Osteocyte (in vitro differentiated cells): ENCODE data around the gene CPTP. TPM values are rescaled to one million over a fixed set of nuclear protein-coding genes. Genes with fewer than 3 reads are reported as not detected.

Experiments
- DNase-seq: peaks from one replicate; pipeline ENCODE4 v3.0.0; 2021; ENCODE audit warnings: mixed read lengths; ENCODE audit not compliant: unreplicated experiment; ENCODE audit errors: extremely low spot score
- H3K27ac Mint-ChIP-seq: one replicate; pipeline ENCODE4 v1.8.0; 2021; ENCODE audit warnings: mild to moderate bottlenecking, mixed read lengths; ENCODE audit not compliant: unreplicated experiment
- H3K27me3 Mint-ChIP-seq: one replicate; pipeline ENCODE4 v1.8.0; 2021; ENCODE audit warnings: mixed read lengths; ENCODE audit not compliant: unreplicated experiment
- H3K36me3 Mint-ChIP-seq: one replicate; pipeline ENCODE4 v1.8.0; 2021; ENCODE audit warnings: mixed read lengths; ENCODE audit not compliant: unreplicated experiment
- H3K4me1 Mint-ChIP-seq: one replicate; pipeline ENCODE4 v1.8.0; 2021; ENCODE audit warnings: mixed read lengths; ENCODE audit not compliant: unreplicated experiment
- H3K4me3 Mint-ChIP-seq: one replicate; pipeline ENCODE4 v1.8.0; 2021; ENCODE audit warnings: mild to moderate bottlenecking, moderate library complexity, mixed read lengths; ENCODE audit not compliant: unreplicated experiment
- H3K9me3 Mint-ChIP-seq: one replicate; pipeline ENCODE4 v1.8.0; 2021; ENCODE audit warnings: mixed read lengths; ENCODE audit not compliant: unreplicated experiment
- CTCF ChIP-seq: fragments of 200-600 bp; sonication (generic); IDR thresholded peaks from 2 replicates; pipeline ENCODE4 v1.5.0; 2021; ENCODE audit warnings: antibody characterized with exemption, mild to moderate bottlenecking, moderate library complexity
- total RNA-seq: library from RNA; stranded (reverse); gene quantifications from 2 replicates; pipeline ENCODE4 v1.2.1, GENCODE V29; 2021

Gene CPTP
- total RNA-seq, 1 donor from 2014 or later: 23.5 TPM

- no peak overlapping the region for H3K4me3 Mint-ChIP-seq
- H3K36me3 Mint-ChIP-seq: peaks cover 8% of the 10 kb centered on the region
- H3K9me3 Mint-ChIP-seq: no peaks in the 10 kb centered on the region
- no peak overlapping the region for H3K27ac Mint-ChIP-seq
- no peak for TF ChIP-seq CTCF
- no peaks in the 10 kb centered on the region for H3K4me1 Mint-ChIP-seq
- no peaks in the 10 kb centered on the region for H3K27me3 Mint-ChIP-seq
- no peak for DNase-seq
These were observed 13.2 kb downstream of the CPTP start for GRCh38 chr1:1337793-1338147.

- TF ChIP-seq CTCF: no peak
- H3K27me3 Mint-ChIP-seq: no peaks in the 10 kb centered on the region
- H3K27ac Mint-ChIP-seq: no peak overlapping the region
- H3K4me3 Mint-ChIP-seq: no peak overlapping the region
- DNase-seq: no peak
- H3K9me3 Mint-ChIP-seq: no peaks in the 10 kb centered on the region
- H3K36me3 Mint-ChIP-seq: peaks cover 8% of the 10 kb centered on the region
- no peaks in the 10 kb centered on the region for H3K4me1 Mint-ChIP-seq
These were observed 13.7 kb downstream of the CPTP start for GRCh38 chr1:1338278-1338677.

GRCh38 chr1:1340185-1340584 is 15.6 kb downstream of the CPTP start:
- Mint-ChIP-seq H3K4me3 (no peak overlapping the region), H3K27ac (no peak overlapping the region), H3K4me1 (peaks cover 6% of the 10 kb centered on the region), H3K36me3 (peaks cover 8% of the 10 kb centered on the region), H3K9me3 (no peaks in the 10 kb centered on the region), H3K27me3 (no peaks in the 10 kb centered on the region)
- TF ChIP-seq CTCF: no peak
- DNase-seq: no peak

GRCh38 chr1:1340791-1341548 is 16.4 kb downstream of the CPTP start:
- Mint-ChIP-seq H3K4me1 (peaks cover 8% of the 10 kb centered on the region), H3K27ac (no peak overlapping the region), H3K9me3 (no peaks in the 10 kb centered on the region), H3K36me3 (peaks cover 8% of the 10 kb centered on the region), H3K4me3 (no peak overlapping the region), H3K27me3 (no peaks in the 10 kb centered on the region)
- no peak for TF ChIP-seq CTCF
- no peak for DNase-seq

- TF ChIP-seq CTCF: no peak
These were observed 17.0 kb downstream of the CPTP start for GRCh38 chr1:1341549-1342021.

More at GRCh38 chr1:1341549-1342021, 17.0 kb downstream of the CPTP start:
- Mint-ChIP-seq H3K27ac (no peak overlapping the region), H3K4me1 (peaks cover 12% of the 10 kb centered on the region), H3K9me3 (no peaks in the 10 kb centered on the region), H3K27me3 (no peaks in the 10 kb centered on the region), H3K36me3 (peaks cover 8% of the 10 kb centered on the region), H3K4me3 (no peak overlapping the region)
- no peak for DNase-seq
